ENCODE results near the gene SPRR4.

GRCh38 chr1:152965853-152966252, 4.6 kb upstream of the SPRR4 start:
- TF ChIP-seq CTCF (IDR thresholded peaks at IDR 0.05; ENCODE audit: low read length) (no peak), EZH2 (IDR thresholded peaks at IDR 0.05; ENCODE audit: borderline replicate concordance, low read length) (no peak)

Data from OCI-LY1 (cell line).